Measurements from ENCODE around the gene COL26A1.
"Not testable (repeated sequence)": the region's sequence is repeated elsewhere in the genome, so short reads cannot be mapped to it uniquely, and the experiment has no call there.

Gene COL26A1

DNA sequence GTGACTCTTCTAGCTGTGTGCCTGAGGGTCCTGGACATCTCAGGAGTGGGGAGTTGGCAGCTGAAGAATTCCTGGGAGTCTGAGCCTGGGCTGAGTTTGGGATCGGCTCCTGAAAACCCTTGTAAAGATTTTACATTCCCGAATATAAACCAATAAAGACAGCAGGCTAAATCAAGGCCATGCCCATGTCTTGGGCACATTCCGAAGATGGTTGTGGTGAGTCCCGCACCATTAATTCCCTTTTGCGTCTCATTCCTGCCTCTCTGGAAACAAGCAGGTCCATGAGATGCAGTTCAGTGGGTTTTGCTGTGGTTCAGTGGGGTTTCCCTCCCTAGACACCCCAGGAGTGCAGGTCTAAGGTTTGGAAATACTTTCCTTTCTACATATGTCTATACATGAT is 90.9 kb downstream of the COL26A1 start:
- DNase-seq, result no peak

DNA sequence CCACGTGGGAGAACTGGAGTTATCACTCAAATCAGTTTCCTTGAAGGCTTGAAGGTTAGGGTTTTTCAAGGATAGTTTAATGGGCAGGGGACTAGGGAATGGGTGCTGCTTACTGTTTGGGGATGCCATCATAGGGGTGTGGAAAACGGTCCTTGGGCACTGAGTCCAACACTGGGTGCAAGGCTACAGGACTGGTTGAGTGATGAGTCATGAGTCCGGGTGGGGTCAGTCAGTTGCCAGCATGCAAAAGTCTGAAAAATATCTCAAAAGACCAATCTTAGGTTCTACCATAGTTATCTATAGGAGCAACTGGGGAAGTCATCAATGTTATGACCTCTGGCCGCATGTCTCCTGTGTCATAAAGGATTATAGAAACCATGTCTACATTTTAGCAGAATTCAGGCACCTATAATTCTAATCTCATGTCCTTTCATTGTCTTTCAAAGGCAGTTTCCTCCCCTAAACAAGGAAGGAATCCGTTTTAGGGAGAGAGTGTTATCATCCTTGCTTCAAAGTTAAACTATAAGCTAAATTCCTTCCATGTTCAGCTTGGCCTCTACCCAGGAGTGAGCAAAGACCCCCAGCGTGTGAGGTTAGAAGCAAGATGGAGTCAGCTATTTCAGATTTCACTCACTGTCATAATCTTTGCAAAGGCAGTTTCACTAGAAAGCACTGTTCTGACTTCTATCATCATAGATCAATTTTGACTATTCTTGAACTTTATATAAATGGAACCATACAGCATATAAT is 94.5 kb downstream of the COL26A1 start:
- no peak for DNase-seq

DNA sequence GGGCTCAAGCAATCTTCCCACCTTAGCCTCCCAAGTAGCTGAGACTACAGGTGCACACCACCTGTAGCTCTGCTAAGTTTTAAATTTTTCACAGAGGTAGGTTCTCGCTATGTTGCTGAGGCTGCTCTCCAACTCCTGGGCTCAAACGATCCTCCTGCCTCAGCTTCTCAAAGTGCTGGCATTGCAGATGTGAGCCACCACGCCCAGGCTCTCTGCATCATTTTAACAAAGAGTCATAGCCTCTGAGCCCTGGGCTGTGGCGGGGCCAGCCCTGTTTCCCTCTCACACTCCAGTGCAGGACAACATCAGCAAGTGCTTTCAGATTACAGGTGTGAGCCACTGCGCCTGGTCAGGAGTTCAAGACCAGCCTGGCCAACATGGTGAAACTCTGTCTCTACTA is 102.5 kb downstream of the COL26A1 start:
- no peak for DNase-seq

DNA sequence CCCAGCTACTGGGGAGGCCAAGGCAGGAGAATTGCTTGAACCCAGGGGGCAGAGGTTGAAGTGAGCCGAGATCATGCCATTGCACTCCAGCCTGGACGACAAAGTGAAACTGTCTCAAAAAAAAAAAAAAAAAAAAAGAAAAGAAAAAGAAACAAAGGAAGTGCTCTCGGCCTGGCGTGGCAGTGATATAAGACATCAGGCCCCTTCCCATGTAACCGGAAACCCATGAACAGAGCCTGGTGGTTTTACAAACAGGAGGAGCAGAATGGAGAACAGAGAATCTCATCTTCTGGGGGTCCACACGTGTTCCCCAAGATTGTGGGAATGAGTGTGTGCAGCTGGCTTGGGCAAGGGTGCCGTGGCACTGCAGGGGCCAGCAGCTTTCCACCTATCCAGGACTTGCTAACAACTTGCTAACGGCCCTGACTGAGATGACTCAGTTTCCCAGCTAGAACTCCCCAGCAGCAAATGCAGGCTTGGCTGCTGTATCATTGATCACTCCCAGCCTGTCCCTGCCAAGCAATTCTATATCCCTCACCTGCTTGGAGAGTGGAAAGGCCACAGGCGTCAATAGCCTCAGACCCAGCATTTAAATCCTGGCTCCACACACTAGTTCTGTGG is 103.0 kb downstream of the COL26A1 start:
- peak in 2 of 3 donors; percentile 14 to 21 for DNase-seq

DNA sequence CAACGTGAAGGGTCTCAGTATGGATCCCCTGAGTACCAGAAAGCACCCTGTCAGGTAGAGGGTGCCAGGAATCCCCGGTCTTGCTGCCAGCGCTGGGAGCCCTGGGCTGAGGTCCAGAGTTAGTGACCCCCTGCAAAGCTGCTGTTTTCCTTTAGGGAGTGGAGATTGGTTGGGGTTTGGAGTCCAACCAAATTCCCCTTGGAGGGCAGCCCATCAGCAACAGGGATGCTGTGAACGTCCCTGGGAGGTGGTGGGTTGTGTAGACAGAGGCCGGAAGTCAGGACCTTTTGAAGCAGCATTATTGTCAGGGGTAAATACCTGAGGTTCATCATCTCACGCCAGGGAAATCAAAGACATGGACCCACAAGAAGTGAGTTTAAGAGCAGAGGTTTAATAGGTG is 104.2 kb downstream of the COL26A1 start:
- no peak for DNase-seq

DNA sequence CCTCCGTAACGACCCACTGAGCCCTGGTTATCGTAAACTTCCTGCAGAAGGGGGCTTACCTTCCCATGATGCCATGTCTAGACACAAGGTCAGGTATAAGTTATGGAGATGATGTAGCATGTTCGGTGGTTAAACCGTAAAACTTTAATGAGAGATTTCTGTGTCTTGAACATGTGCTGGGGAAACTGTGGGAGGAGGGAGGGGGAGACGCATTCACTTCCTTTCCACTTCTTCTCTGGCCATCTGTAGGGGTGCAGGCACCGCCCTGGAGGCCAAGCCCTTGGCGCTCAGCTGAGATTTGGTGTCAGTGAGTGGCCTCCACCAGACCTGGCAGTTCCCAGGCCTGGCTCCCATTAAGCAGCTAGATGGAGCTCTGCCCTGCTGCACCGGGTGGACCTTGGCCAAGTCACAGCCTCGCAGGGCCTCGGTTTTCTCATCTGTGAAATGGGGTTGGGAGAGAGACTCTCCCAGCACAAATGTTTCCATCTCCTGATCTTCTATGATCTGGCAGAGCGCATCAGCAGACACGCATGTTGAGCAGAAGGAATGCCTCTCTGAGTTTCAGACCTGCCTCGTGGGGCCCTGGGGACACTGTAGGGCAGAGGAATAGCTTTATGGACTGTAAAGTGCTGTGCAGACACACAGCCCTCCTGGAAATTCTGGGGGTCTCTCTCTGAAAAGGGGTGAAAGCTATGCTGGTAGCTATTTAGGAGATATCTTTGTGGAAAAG is 106.0 kb downstream of the COL26A1 start:
- DNase-seq, result no peak

DNA sequence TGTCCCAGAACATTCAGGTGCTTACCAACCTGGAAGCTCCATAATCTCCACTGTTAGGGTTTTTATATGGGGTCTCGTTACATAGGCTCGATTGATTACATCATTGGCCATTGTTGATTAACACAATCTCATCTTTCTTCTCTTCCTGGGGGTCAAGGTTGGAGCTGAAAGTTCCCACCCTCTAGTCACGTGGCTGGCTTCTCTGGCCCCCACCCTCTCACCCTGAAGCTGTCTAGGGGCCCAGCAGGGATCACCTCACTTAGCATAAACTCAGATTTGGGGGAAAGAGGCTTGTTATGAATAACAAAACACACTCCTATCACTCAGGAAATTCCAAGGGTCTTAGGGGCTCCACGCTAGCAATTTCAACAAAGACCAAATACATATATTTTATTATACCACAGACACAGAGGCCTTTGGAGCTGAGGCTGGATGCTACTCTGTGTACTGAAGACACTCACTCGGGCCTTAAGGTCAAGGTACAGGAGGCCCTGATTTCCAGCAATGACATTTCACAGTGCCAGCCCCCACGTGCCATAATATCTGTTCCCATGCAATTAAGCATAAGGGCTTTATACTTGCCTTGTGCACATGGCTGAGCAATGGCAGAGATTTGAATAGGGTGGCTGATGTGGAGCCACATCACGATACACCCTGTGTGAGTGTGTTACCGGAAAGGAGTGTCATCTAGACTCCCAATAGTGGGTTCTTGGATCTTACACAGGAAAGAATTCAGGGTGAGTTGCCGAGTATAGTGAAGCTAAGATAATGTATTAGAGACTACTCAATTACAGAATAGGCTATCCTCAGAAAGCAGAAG is 108.2 kb downstream of the COL26A1 start:
- no peak for DNase-seq

DNA sequence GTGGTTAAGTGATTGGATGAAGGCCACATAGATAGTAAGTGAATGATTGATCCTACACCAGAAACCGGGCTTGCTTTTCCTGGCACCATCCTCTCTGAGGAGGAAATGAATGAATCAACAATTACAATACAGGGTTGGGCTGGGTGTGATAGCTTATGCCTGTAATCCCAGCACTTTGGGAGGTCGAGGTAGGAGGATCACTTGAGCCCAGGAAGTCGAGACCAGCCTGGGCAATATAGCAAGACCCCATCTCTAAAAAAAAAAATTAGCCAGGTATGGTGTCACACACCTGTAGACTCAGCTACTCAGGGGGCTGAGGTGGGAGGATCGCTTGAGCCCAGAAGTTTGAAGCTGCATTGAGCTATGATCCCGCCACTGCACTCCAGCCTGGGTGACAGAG is 111.5 kb downstream of the COL26A1 start:
- no peak for DNase-seq

DNA sequence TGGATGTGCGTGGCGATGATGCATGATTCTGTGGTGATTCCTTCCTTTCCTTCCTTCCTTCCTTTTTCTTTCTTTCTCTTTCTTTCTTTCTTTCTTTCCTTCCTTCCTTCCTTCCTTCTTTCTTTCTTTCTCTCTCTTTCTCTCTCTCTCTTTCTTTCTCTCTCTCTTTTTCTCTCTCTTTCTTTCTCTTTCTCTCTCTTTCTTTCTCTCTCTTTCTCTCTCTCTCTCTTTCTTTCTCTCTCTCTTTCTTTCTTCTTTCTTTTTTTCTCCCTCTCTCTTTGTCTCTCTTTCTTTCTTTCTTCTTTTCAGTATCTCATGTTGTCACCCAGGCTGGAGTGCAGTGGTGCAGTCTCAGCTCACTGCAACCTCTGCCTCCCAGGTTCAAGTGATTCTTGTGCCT is 113.0 kb downstream of the COL26A1 start:
- not testable (repeated sequence) for DNase-seq

DNA sequence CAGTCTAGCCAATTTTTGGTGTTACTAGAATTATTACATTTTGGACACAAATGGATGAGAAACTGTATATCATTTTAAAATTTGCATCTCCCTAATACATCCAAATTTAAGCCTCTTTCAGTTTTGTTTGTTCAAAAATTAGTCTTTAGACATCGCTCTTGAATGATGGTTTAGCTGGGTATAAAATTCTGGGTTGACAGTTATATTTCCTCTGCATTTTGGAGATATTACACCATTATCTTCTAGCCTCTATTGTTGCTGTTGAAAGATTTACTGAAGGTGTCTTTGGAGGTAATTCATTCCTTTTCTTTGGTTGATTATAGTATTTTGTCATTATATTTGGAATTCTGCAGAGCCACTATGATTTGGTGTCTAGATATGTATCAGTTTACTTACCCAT is 116.5 kb downstream of the COL26A1 start:
- DNase-seq, result no peak

DNA sequence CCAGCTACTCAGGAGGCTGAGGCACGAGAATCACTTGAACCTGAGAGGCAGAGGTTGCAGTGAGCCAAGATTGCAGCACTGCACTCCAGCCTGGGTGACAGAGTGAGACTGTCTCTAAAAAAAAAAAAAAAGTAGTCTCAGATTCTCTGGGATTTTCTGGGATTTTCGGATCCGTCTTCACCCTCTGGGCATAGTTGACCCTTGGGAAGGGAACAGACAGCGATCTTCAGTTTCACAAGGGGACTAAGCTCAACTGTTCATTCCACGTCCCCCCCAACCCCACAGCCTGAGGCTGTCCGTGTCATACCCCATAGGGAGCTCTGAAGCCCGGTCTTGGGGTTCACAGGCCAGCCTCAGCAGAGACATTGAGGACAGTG is 123.4 kb downstream of the COL26A1 start:
- not testable (repeated sequence) for DNase-seq

DNA sequence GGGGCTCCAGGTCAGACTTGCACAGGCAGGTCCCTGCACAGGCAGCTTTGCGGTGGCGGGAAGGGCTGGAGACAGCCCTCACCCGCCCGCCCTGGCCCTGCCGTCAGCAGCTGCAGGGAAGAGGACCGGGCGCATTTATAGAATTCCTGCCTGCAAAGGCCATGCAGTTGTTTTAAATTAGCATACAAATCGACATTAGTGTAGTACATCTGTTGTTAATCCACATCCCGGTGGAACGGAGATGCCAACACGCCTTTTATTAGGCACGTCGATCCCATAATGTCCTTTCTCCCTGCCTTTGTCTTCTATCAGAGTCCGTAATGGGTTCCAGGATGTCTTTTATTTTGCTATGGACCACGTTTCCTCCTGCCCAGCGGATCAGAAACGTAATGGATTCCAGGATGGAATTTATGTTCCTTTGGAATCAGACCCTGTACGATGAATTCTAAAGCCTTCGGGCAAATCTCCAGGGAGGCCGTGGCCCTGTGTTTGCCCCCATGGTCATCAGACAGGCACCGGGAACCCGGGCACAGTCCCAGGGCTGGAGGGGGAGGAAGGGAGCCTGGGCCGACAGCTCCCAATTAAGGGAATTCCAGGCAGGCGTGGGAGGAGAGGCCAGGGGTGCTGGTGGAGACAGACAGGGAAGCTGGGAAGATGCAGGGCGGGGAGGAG is 123.9 kb downstream of the COL26A1 start:
- no peak for DNase-seq

DNA sequence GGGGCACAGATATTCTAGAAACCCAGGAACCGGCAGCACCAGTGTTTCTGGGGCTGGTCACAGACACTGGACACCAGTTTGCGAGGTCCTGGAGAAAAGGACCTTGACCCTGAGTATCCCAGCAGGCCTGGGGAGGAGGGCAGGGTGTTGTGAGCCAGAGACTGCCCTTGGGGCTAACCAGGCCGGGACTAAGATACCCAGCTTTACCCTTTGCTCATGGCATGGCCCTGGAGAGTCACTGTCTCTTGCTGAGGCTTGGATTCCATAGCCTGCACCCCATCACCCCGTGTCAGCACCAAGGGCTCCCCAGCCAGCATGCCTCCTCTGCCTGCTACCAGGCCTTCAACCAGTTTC is 124.4 kb downstream of the COL26A1 start:
- no peak for DNase-seq

DNA sequence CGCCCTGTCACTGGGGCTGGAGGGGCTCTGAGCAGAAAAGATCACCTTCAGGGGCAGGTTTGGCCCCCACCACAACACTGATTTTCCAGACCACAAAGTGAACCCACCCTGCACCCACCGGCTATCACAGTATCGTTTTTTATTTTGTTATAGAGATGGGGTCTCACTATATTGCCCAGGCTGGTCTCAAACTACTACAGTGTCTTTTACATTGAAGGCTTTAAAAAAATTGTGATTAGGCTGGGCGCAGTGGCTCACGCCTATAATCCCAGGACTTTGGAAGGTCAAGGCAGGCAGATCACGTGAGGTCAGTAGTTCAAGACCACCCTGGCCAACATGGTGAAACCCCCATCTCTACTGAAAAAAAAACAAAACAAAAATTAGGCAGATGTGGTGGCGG is 125.1 kb downstream of the COL26A1 start:
- DNase-seq, result no peak

DNA sequence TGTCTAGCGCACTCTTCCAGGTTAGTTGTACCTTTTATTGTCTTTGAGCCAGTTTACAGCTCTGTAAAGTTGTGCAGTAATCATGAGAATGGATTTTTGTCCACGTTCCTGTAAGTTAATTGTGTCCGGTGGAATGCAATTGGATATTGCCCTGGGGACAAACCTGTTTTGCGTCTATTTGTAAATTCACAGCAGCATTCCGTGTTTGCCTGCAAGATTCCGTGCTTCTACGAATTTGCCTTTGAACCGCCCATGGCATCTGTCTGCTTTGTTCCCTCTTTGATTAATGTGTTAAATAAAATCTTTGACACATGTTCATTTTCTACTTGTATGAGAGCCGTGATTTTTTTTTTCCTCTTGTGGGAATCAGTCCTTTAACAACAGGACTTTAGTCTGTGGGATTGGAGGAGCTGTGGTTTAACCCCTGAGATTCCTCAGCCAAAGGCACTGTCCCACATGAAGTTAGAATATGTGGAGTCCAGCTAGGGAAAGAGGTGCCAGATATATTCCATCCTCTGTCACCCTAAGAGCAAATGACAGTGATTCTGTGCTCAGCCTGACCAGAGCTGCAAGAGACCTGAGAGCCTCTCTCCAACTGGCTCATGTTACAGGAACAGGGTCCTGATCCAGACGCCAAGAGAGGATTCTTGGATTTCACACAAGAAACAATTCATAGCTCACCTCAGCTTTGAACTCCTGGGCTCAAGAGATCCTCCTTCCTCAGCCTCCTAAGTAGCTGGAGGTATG is 126.3 kb downstream of the COL26A1 start:
- DNase-seq, result no peak

DNA sequence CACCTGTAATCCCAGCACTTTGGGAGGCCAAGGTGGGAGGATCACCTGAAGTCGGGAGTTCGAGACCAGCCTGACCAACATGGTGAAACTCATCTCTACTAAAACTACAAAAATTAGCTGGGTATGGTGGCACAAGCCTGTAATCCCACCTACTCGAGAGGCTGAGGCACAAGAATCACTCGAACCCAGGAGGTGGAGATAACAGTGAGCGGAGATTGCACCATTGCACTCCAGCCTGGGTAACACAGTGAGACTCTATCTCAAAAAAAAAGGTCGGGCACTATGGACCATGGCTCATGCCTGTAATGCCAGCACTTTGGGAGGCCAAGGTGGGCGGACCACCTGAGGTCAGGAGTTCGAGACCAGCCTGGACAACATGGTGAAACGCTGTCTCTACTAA is 127.8 kb downstream of the COL26A1 start:
- DNase-seq, result not testable (repeated sequence)

DNA sequence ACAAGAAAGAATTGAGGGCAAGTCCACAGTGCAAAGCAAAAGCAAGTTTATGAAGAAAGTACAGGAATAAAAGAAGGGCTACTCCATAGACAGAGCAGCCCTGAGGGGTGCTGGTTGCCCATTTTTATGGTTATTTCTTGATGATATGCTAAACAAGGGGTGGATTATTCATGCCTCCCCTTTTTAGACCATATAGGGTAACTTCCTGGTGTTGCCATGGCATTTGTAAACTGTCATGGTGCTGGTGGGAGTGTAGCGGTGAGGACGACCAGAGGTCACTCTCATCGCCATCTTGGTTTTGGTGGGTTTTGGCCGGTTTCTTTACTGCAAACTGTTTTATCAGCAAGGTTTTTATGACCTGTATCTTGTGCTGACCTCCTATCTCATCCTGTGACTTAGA is 128.8 kb downstream of the COL26A1 start:
- DNase-seq, result not testable (repeated sequence)

DNA sequence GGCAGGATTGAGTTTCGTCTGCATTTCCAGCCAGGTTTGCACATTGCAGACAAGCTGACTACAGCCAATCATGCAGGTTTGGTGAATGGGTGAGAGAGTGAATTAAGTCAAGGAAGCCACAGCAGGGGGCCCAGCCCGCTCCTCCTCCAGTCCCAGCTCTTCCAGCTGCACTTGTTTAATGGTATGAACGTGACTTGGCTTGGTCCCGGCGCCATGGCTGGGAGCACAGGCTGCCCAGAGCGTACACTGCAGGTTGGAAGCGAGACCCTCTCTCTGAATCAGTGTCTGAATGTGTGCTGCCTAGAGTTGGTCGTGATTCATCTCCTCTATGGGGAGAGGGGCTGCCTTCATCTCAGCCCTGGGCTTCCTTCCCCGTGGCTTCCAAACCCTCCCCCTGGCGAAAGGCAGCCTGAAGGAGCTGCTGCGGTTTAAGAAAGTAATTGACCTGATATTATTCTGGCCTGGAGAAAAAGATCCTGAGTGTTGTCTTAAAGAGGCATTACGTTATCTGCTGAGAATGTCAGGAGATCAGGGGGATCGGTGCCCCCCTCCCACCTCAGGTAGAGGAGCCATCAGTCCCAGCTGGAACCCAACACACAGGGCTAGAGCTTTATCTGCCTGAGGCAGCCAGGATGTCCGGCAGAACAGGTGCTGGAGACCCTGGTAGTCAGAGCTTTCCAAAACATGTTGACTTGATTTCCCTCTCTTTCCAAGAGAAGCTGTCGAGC is 132.1 kb downstream of the COL26A1 start:
- no peak for DNase-seq

DNA sequence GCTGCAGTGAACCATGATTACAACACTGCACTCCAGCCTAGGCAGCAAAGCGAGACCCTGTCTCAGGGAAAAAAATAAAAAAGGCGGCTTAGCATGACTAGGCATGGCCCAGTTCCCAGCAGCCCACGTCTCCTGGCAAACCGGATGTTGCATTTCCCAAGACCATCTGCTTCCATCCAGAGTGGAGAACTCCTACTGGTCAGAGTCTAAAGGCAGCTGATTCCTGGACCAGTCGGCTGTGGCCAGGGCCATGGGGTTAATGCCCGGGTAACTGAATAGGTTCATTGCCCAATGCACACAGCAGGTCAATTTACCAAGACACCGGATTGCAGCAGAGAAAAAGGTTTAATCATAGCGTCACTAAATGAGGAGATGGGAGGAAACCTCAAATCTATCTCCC is 133.3 kb downstream of the COL26A1 start:
- DNase-seq, result no peak

DNA sequence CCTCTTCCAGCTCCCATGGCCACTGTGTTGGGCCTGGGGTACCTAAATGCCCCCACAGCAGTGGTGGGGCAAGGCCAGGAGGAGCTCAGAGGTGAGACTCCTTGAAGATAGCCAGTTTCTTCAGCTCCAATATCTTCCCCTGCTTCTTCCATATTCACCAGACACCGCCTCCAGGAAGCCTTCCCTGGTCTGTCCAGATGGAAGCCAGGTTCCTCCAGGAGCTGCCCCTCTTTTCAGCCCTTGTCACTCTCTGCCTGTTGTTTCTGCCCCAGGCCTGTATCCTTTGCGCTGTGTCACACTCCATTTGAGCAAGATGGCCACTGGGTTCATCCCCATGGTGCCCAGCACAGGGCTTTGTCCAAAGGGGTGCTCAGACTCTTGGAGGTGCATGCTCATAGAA is 138.7 kb downstream of the COL26A1 start:
- DNase-seq, result no peak

DNA sequence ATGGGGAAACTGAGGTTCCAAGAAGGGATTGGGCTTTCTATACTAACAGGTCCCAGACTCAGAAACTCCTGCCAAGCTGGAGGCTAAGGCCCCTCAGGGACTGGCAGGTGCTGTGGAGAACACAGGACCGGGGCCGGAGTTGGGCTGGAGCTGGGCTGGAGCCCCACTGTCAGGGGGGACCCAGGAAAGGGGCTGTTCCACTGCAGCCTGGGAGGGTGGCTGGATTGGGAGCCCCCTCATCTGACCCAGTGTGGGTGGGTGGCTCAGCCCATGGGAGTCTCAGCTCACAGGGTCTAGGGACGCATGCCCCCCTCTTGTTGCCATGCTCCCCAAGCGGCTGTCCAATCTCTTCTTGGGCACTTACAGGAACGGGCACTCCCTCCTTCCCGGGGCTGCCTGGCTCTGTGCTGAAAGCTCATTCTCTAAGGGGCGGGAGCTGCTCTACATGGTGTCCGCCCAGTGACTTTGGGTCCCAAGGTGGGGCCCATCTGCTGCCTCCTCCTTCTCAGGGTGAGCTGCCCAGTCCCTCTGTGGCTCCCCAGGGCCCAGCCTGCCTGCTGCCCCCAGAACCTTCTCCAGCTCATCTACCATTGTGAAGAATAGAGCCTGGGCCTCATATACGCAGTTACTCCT is 139.9 kb downstream of the COL26A1 start:
- DNase-seq, result no peak

All from suppressor macrophage treated with lipopolysaccharide for 1 hour (primary cell).